Measurements from ENCODE around the gene OGFRL1. TPM values are rescaled to one million over a fixed set of nuclear protein-coding genes. Genes with fewer than 3 reads are reported as not detected.

The OGFRL1 gene
- total RNA-seq, 1 donor from 2014 or later, result 48.7 TPM

GRCh38 chr6:71279321-71279720 lies 9.3 kb upstream of the OGFRL1 start:
- H3K4me3 ChIP-seq (ENCODE audit: low read depth, low read length), result no peak overlapping the region
- DNase-seq (ENCODE audit: low read depth), result no peak
- H3K36me3 ChIP-seq (ENCODE audit: control insufficient read depth, insufficient read depth, low read length), result no peaks in the 10 kb centered on the region
- H3K27me3 ChIP-seq (ENCODE audit: control insufficient read depth, insufficient read depth, low read length), result no peaks in the 10 kb centered on the region
- TF ChIP-seq, protein P1, sequence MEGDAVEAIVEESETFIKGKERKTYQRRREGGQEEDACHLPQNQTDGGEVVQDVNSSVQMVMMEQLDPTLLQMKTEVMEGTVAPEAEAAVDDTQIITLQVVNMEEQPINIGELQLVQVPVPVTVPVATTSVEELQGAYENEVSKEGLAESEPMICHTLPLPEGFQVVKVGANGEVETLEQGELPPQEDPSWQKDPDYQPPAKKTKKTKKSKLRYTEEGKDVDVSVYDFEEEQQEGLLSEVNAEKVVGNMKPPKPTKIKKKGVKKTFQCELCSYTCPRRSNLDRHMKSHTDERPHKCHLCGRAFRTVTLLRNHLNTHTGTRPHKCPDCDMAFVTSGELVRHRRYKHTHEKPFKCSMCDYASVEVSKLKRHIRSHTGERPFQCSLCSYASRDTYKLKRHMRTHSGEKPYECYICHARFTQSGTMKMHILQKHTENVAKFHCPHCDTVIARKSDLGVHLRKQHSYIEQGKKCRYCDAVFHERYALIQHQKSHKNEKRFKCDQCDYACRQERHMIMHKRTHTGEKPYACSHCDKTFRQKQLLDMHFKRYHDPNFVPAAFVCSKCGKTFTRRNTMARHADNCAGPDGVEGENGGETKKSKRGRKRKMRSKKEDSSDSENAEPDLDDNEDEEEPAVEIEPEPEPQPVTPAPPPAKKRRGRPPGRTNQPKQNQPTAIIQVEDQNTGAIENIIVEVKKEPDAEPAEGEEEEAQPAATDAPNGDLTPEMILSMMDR (IDR thresholded peaks at IDR 0.05; ENCODE audit: insufficient read depth, low read length, poor library complexity, severe bottlenecking), result no peak

GRCh38 chr6:71279740-71280139 lies 8.9 kb upstream of the OGFRL1 start:
- H3K4me3 ChIP-seq (ENCODE audit: low read depth, low read length), result no peak overlapping the region
- TF ChIP-seq, protein P1 (IDR thresholded peaks at IDR 0.05; ENCODE audit: insufficient read depth, low read length, poor library complexity, severe bottlenecking), result no peak
- no peaks in the 10 kb centered on the region for H3K36me3 ChIP-seq (ENCODE audit: control insufficient read depth, insufficient read depth, low read length)
- DNase-seq (ENCODE audit: low read depth), result no peak
- H3K27me3 ChIP-seq (ENCODE audit: control insufficient read depth, insufficient read depth, low read length), result no peaks in the 10 kb centered on the region

GRCh38 chr6:71280701-71281100 lies 7.9 kb upstream of the OGFRL1 start:
- Histone ChIP-seq H3K27me3 (ENCODE audit: control insufficient read depth, insufficient read depth, low read length) (no peaks in the 10 kb centered on the region), H3K4me3 (ENCODE audit: low read depth, low read length) (no peak overlapping the region), H3K36me3 (ENCODE audit: control insufficient read depth, insufficient read depth, low read length) (no peaks in the 10 kb centered on the region)
- TF ChIP-seq, protein P1 (IDR thresholded peaks at IDR 0.05; ENCODE audit: insufficient read depth, low read length, poor library complexity, severe bottlenecking), result no peak
- no peak for DNase-seq (ENCODE audit: low read depth)

DNA sequence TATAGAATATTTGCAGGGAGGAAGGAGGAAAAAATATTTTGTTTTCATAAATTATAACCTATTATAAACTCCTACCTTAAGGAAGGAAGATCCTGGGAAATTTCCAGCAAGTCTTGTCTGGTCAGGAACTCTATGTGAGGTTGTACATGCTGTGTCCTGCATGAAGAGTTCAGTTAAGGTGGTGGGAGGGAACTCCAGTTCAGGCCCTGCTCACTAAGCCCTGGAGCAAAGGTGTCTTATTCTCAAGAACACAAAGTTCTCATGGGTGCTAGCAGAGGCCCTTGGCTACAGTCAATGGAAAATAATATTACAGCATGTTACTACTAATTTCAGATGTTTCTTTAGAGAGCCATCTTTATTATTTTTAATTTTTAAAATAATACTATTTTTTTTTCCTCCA lies 3.8 kb upstream of the OGFRL1 start:
- H3K27me3 ChIP-seq (ENCODE audit: control insufficient read depth, insufficient read depth, low read length), result no peaks in the 10 kb centered on the region
- DNase-seq (ENCODE audit: low read depth), result no peak
- no peak overlapping the region for H3K4me3 ChIP-seq (ENCODE audit: low read depth, low read length)
- TF ChIP-seq, protein P1 (IDR thresholded peaks at IDR 0.05; ENCODE audit: insufficient read depth, low read length, poor library complexity, severe bottlenecking), result no peak
- no peaks in the 10 kb centered on the region for H3K36me3 ChIP-seq (ENCODE audit: control insufficient read depth, insufficient read depth, low read length)

- no peak for DNase-seq (ENCODE audit: low read depth)
- Histone ChIP-seq H3K36me3 (ENCODE audit: control insufficient read depth, insufficient read depth, low read length) (no peaks in the 10 kb centered on the region), H3K4me3 (ENCODE audit: low read depth, low read length) (no peak overlapping the region), H3K27me3 (ENCODE audit: control insufficient read depth, insufficient read depth, low read length) (no peaks in the 10 kb centered on the region)
- TF ChIP-seq, protein P1 (IDR thresholded peaks at IDR 0.05; ENCODE audit: insufficient read depth, low read length, poor library complexity, severe bottlenecking), result no peak
Measured at GRCh38 chr6:71287038-71287437, 1.6 kb upstream of the OGFRL1 start.

DNA sequence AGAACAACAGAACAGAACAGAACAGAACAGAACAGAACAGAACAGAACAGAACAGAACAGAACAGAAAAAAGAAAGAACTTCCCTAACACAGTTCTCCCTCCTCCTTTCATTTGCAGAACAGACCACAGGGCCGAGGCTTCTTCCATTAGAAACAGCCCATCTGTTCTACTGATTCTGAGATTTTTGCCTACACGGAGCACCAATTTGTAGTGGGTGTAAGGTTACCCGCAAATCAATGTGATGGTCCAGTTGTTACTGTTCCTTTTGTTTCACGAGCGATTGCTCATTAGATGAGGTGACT lies 734 bp upstream of the OGFRL1 start:
- Histone ChIP-seq H3K27me3 (ENCODE audit: control insufficient read depth, insufficient read depth, low read length) (no peaks in the 10 kb centered on the region), H3K4me3 (ENCODE audit: low read depth, low read length) (peak overlapping the region; percentile 66), H3K36me3 (ENCODE audit: control insufficient read depth, insufficient read depth, low read length) (no peaks in the 10 kb centered on the region)
- no peak for DNase-seq (ENCODE audit: low read depth)
- TF ChIP-seq, protein P1 (IDR thresholded peaks at IDR 0.05; ENCODE audit: insufficient read depth, low read length, poor library complexity, severe bottlenecking), result no peak

Measured in kidney epithelial cell (primary cell).